ENCODE measurements around the gene HSPD1.

Gene HSPD1

GRCh38 chr2:197445746-197446145, 53.9 kb downstream of the HSPD1 start:
- TF ChIP-seq, protein P1, sequence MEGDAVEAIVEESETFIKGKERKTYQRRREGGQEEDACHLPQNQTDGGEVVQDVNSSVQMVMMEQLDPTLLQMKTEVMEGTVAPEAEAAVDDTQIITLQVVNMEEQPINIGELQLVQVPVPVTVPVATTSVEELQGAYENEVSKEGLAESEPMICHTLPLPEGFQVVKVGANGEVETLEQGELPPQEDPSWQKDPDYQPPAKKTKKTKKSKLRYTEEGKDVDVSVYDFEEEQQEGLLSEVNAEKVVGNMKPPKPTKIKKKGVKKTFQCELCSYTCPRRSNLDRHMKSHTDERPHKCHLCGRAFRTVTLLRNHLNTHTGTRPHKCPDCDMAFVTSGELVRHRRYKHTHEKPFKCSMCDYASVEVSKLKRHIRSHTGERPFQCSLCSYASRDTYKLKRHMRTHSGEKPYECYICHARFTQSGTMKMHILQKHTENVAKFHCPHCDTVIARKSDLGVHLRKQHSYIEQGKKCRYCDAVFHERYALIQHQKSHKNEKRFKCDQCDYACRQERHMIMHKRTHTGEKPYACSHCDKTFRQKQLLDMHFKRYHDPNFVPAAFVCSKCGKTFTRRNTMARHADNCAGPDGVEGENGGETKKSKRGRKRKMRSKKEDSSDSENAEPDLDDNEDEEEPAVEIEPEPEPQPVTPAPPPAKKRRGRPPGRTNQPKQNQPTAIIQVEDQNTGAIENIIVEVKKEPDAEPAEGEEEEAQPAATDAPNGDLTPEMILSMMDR (IDR thresholded peaks at IDR 0.05; ENCODE audit: borderline replicate concordance, insufficient read depth, low read depth, low read length), result no peak
- H3K4me3 ChIP-seq (ENCODE audit: low read depth, low read length), result no peak overlapping the region

DNA sequence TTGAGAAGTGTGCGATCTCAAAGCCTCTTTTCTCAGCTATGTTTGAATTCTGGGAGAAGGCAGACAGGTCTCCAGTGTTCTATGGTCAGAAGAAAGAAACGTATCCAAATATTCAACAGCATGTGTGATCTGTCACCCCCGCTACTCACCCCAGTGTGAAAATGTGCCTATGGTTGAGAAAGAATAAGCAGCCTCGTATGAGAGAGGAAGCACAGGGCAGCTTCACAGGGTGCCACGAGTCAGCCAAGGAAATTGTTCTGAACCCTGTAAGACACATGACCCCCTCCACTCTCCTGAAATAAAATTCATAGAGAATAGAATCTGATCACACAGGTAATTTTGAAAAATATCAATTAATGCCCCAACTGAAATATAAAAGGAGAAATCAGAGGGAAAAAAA, 56.8 kb downstream of the HSPD1 start:
- TF ChIP-seq, protein P1 (IDR thresholded peaks at IDR 0.05; ENCODE audit: borderline replicate concordance, insufficient read depth, low read depth, low read length), result no peak
- H3K4me3 ChIP-seq (ENCODE audit: low read depth, low read length), result no peak overlapping the region

- no peak overlapping the region for H3K4me3 ChIP-seq (ENCODE audit: low read depth, low read length)
- TF ChIP-seq, protein P1 (IDR thresholded peaks at IDR 0.05; ENCODE audit: borderline replicate concordance, insufficient read depth, low read depth, low read length), result no peak
Measured at GRCh38 chr2:197437380-197437779, 62.3 kb downstream of the HSPD1 start.
